DLD1 (cell line): Measurements from ENCODE around the gene DGCR6.
"Not testable (repeated sequence)": the region's sequence is repeated elsewhere in the genome, so short reads cannot be mapped to it uniquely, and the experiment has no call there.

Experiments
- in situ Hi-C: cut with HindIII; loops from 2 replicates; pipeline ENCODE4 v1.10.0; 2017; ENCODE audit warnings: low sequenced_read_pairs

Gene DGCR6

DNA sequence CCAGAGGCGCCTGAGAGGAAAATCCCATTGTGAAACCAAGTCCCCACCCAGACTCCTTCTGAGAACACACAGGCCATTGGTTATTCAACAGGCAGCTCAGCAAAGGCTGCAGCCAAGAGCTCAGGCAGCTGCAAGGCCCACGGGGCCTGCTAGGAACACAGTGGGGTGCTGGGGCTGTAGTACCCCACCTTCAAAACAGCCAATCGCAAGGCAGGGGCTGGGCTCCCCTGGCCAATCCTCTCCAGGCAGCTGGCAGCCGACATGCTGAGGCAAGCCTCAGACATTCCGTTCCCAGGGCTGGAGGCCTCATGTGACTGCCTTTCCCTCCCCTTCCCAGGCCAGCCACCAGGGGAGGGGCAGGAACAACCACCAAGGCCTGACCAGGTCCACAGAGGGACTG, 23.3 kb downstream of the DGCR6 start:
- in situ Hi-C loops: no loop called here

DNA sequence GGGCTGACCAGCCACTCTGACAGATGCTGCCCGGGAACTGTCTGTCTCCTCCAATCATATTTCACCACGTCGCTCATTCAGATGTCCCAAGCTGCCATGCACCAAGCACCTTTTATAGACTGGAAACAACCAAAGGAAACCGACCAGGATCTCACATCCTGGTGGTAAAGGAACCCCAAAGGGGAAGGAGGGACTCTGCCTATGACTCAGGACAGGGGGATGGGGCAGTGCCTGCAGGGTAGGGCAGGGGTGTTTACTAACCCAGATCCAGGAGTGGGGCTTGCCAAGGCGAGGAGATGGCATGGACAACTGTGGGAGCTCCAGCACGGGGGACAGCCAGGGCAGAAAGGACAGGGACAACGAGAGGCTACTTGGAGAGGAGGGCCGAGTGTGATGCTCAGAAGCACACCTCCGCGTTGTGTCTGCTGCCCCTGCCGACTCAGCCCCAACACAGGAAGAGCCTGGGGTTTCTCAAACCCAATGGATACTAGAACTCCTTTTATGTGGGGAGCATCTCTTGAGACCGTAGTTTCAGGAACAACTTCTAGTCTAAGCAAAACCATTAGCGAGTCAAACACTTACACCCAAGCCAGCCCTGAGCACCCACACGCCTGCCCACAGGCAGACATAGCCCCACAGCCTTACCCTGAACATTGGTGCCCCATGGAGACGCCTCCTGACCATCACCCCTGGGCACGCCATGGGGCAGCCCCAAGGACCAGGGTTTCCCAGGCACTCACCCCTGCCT, 26.0 kb downstream of the DGCR6 start:
- in situ Hi-C loops: no loop called here

- in situ Hi-C loops: no loop called here
Measured at GRCh38 chr22:18933914-18934313, 27.8 kb downstream of the DGCR6 start.

DNA sequence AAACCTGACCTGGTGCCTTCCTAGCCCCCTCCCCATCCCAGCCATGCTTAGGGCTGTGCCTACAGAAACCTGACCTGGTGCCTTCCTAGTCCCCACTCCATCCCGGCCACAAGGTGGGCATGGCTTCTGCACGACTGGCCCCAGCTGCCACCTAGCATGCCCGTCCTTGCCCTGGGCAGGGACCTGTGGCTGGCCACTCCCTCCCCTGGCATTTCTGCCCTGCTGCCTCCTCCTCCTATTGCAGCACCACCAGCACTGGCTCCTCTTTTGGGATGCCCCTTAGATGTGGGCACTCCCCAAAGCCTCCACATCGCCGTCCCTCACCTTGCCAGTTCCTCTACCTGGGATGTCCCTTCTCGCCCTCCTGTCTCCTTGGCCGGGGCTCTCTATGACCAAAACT, 28.6 kb downstream of the DGCR6 start:
- in situ Hi-C loops: not testable (repeated sequence)

GRCh38 chr22:18935889-18936529, 29.9 kb downstream of the DGCR6 start, which contains the start of gene PRODH:
TSS of gene PRODH (minus strand) at chr22:18936293. CDS start at chr22:18936287, 6 bp downstream.
- in situ Hi-C loops: no loop called here

- in situ Hi-C loops: not testable (repeated sequence)
Measured at GRCh38 chr22:18938691-18939090, 32.6 kb downstream of the DGCR6 start.

DNA sequence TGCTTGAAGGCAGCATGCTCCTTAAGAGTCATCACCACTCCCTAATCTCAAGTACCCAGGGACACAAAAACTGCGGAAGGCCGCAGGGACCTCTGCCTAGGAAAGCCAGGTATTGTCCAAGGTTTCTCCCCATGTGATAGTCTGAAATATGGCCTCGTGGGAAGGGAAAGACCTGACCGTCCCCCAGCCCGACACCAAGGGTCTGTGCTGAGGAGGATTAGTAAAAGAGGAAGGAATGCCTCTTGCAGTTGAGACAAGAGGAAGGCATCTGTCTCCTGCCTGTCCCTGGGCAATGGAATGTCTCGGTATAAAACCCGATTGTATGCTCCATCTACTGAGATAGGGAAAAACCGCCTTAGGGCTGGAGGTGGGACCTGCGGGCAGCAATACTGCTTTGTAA, 41.0 kb downstream of the DGCR6 start:
- in situ Hi-C loops: not testable (repeated sequence)

DNA sequence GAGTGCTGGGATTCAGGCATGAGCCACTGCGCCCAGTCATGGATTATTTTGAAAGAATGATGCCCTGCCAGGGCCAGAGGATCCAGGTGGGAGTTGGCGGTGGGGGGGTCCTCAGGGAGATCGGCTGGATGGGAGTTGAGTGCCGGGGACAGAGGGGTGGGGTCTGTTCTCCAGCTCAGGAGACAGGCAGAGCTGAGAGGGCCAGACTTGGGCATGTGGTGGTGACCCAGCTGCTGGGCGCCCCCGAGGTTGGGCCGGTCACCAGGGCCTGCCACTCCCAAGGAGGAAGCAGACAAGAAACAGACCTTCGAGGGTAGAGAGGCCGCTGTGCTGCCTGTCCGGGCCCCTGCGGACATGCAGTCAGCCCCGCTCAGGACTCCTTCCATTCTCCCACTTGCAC, 41.8 kb downstream of the DGCR6 start:
- in situ Hi-C loops: no loop called here

DNA sequence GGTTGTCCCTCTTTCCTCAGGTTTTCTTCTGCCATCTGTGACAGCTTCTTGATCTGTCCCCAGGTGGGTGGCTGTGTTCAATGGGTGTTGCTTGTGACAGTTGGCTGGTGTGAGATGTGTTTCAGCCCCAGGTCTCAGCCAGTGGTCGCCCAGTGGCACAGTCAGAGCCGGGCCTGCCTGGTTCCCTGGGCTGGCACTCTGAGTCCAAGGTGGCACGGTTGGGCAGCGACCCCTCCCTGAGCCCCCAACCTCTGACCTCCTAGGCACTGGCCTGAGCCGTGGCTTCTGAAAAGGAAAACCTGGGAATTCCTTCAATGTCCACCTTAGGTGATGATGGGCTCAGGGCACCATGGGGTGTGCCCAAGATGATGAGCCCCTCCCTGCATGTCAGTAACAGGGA, 44.0 kb downstream of the DGCR6 start:
- in situ Hi-C loops: no loop called here

GRCh38 chr22:18952022-18952421, 45.9 kb downstream of the DGCR6 start:
- in situ Hi-C loops: no loop called here

DNA sequence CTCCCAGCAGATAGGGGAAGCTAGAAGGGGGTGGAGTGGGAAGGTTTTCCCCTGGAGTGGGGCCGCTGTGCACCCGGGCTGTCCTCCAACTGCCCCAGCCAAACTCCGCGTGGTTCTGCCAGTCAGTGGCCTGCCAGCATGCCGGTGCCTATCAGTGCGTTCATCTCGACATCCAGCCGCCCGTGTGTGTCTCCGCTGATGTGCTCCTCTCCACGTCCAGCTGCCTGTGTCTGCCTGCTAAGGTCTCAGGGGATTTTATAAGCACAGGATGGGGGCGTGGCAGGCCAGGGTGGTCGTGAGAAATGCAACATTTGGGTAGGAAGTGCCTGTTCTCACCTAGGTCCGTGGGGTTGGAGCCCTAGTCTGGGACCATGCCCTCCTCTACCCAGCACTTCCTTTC, 47.0 kb downstream of the DGCR6 start:
- in situ Hi-C loops: not testable (repeated sequence)

DNA sequence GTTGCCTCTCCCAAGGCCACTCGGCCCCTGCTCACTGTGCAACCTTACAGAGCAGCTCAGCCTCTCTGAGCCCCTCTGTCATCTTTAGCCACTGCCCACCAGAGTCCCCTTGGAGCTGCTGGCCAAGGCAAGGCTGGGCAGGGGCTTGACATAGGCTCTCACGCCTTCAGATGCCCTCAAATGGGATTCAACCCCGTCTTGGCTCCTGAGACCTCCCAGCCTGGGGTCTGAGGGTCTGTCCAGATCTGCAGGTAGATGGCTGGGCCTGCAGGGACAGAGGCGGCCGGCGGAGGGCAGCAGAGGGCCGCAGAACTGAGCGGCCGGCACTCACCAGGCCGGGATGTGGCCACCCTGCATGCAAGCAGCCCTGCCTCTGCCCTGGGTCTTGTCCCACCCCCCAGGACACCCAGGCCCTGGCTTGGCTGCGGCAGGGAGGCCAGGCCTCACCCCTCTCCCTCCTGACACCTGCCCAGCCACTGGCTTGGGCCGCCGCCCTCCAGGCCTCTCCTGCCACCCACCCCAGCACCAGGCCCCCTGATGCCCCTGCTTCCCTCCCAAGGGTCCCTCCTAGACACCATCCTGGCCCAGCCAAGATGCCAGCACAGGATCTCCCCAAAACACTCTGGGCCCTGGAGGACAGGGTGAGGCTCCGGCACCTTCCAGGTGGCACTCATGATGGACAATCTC, 48.3 kb downstream of the DGCR6 start:
- in situ Hi-C loops: not testable (repeated sequence)

GRCh38 chr22:18954990-18955571, 49.0 kb downstream of the DGCR6 start:
- in situ Hi-C loops: no loop called here

- in situ Hi-C loops: no loop called here
Measured at GRCh38 chr22:18955696-18956095, 49.6 kb downstream of the DGCR6 start.

DNA sequence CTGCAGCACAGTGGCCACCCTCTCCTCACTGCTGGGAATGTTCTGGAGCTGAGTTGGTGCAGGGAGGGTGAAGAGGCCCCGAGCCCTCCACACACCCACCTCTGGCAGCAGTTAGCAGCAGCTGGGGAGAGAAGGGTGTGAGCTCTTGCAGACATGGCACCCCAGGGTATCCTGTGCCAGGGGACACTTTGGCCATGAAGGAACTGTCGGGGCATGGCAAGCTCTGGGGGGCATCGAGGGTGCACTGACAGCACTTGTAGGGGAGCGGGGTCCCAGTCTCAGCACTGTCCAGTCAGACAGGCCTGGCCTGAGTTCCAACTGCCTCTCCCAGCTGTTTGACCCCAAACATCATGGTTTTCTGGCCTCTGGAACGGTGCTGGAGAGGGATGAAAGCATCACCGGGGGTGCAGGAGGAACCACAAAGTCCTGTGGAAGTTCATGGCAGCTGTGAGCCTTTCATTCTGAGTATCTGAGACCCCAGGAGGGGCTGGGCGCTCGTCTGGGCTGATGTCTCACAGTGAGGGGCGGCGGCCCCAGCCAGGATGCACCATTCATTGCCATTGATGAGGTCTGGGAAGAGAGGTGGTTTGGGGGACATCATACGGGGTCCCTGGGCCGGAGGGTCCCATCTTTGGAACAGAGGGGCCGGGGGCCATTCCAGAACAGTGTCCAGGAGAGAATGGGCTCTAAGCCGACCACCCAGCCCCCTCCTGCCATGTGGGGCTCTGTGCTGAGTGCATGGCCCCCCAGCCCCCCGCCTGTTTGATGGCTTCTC, 50.2 kb downstream of the DGCR6 start:
- in situ Hi-C loops: not testable (repeated sequence)

DNA sequence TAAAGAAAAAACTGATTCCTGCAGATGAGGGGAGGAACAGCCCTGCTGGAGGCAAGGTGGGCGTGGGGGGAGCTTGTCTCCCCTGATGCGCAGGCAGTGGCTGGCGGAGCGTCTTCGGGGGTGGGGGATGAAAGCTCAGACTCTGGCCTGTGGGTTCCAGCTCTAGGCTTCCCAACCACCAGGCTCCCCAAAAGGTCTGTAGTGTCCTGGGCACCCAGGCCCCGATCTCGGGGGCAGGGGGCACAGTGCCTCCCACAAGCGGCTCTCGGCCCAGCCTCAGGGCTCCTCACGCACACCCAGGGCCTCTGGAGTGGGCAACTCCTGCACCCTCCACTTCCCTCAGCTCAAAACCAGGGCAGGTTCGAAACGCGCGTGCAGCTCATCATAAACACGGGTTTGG, 50.8 kb downstream of the DGCR6 start:
- in situ Hi-C loops: not testable (repeated sequence)

DNA sequence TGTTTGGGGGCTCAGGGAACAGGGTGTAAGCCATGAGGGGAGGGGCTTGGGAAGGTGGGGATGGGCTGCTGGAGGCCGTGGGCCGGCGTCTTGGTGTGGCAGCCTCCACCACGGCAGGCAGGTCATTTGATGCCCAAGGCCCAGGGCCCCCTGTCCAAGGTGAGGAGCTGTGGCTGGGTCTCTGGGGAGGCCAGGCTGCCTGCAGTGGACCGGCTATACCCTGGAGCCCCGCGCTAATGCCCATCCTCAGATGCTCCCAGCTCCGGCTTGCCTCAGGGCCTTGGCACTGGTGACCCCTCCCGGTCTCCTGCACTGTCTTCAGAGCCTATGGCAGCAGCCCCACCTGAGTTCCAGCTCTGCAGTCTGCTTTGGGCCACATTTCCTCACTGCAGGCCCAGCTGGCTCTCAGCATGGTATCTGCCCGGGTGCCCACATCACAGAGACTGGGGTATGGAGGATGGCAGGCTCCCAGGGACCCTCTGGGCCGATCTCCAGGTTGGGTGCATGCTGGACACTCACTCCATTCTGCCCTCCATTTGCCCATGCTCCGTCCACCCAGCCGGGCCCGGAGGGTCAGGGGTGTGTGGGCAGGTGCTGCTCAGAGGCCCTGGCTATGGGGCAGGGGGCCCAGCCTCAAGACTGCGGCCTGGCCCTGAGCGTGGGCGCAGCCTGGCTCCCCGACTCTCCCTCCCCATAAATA, 51.7 kb downstream of the DGCR6 start:
- in situ Hi-C loops: not testable (repeated sequence)

DNA sequence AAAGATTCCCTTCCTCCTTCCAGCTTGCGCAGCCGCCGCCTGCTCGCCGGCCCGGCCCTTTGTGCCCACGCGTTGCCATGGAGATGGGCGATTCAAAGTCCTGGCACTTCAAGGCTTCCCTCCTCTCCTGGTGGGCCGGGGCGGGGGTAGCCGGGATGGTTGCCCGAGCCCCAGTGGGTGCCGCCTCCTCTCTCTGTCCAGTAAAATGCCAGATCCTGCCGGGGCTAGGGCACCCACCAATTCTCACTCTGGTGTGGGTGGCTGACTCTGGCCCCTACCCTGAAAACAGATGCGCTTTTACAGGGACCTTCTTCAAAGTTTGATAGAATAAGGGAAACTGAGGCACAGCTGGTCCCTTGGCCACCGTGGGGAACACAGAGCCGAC, 52.2 kb downstream of the DGCR6 start:
- in situ Hi-C loops: not testable (repeated sequence)

- in situ Hi-C loops: not testable (repeated sequence)
Measured at GRCh38 chr22:18958738-18959137, 52.6 kb downstream of the DGCR6 start.

GRCh38 chr22:18959266-18959665, 53.1 kb downstream of the DGCR6 start:
- in situ Hi-C loops: not testable (repeated sequence)
